Lung microvascular endothelial cell (primary cell): Measurements from ENCODE around the gene NR1H3. TPM values are rescaled to one million over a fixed set of nuclear protein-coding genes. Genes with fewer than 3 reads are reported as not detected.
"Not testable (repeated sequence)": the region's sequence is repeated elsewhere in the genome, so short reads cannot be mapped to it uniquely, and the experiment has no call there.

Experiments used
- DNase-seq, 2 donors: peaks; one replicate each; pipeline versions ENCODE4 v3.0.0 to v3.0.0-alpha.2; 2010; ENCODE audit warnings: low read depth in 2 of 2
- total RNA-seq: library from RNA; depleted of rRNA; stranded (reverse); fragments of >200 nt; gene quantifications from 2 replicates; pipeline ENCODE4 v1.2.1, GENCODE V29; 2014

NR1H3 gene
- 22.7 and 29.8 TPM in 2 replicates for total RNA-seq

DNA sequence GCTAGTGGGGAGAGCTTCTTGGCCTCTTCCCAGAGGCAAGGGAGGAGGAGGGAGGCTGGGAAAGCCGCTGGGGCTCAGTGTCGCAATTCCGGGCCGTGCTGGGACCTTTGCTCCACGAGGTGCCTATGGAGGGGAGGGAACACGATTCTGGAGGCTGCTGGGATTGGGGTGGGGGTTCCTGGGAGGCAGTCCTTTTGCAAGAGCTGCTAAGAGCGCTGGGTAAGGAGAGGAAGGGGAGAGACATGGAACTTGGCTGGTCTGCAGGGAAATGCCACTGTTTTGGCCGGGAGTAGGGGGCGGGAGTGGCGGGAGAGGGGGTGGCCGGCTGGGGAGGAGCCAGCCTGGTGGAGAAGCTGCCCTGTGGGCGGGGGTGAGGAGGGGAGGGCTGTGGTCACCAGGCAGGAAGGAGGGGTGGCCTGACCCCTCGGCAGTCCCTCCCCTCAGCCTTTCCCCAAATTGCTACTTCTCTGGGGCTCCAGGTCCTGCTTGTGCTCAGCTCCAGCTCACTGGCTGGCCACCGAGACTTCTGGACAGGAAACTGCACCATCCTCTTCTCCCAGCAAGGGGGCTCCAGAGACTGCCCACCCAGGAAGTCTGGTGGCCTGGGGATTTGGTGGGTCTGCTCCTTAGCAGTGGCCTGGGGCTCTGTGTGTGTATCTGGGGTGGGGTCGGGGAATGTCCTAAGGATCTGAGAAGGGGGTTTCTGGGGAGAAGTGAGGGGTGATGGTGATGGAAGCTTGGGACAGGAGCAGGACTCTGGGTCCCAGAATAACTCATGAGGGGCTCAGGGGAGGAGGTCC lies at the start of gene NR1H3:
NR1H3 (plus strand) TSS at position 480 of the 800 bp plus-strand sequence. CDS start 1,221 bp downstream, outside the sequence.
- DNase-seq, result peak; percentile 46 to 63

DNA sequence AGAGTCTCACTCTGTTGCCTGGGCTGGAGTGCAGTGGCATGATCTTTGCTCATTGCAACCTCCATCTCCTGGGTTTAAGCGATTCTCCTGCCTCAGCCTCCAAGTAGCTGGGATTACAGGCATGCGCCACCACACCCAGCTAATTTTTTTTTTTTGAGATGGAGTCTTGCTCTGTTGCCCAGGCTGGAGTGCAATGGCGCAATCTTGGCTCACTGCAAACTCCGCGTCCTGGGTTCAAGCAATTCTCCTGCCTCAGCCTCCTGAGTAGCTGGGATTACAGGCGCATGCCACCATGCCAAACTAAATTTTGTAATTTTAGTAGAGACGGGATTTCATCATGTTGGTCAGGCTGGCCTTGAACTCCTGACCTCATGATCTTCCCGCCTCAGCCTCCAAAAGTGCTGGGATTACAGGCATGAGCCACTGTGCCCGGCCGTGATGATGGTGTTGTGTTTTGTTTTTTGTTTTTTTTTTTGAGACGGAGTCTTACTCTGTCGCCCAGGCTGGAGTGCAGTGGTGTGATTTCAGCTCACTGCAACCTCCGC lies 49.7 kb upstream of the NR1H3 start:
- DNase-seq, result not testable (repeated sequence)

DNA sequence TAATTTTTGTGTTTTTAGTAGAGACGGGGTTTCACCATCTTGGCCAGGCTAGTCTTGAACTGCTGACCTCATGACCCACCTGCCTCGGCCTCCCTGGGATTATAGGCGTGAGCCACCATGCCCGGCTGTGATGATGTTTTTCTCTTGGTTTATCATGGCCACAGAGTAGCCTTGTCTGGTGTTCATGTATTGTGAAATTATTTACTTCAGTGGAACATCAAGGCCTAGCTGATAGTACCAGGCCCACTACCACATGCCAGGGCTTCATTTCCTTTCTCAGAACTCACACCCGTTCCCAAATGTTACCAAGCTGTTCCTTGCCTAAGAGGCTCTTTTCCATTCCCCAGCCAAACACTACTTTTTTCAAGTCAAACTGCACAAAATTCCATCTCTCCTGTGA lies 49.2 kb upstream of the NR1H3 start:
- no peak for DNase-seq

DNA sequence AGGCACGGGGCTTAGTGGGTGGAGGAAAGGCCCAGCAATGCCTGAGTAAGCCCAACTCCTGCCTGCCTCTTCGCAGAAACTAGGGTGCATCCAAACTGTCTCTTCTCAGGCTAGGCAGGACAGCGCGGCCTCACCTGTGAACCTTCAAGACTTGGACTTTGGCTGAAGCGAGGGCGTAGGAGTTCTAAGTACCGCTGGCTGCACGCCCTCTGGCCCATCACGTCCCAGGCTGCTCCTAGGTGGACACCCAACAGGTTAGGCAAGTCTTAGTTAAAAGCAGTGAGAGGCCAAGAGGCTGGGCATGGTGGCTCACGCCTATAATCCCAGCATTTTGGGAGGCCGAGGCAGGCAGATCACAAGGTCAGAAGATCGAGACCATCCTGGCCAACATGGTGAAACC lies 44.9 kb upstream of the NR1H3 start:
- DNase-seq, result no peak

DNA sequence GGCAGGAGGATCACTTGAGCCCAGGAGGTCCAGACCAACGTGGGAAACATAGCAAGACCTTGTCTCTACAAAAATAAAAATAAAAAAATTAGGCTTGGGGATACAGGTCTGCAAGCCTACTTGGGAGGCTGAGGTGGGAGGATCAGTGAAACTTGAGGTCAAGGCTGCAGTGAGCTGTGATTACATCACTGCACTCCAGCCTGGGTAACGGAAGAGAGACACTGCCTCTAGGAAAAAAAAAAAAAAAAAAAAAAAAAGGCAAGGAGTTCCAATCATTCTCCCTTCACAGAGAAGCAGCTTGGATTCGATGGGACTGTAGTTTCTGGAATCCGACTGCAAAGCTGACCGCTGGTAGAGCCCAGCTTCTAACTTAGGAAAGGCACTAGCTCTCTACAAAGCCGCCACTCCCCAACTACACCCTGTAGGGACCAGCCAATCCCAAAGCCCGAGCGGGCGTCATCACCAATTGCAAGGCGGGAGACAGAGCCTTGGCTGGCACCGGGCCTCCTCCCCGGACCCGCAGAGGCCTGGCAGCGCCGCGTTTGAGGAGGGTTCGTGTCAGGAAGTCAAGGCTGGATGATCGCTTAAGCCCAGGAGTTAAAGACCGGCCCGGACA lies 43.7 kb upstream of the NR1H3 start:
- DNase-seq, result peak; percentile 76 to 77

DNA sequence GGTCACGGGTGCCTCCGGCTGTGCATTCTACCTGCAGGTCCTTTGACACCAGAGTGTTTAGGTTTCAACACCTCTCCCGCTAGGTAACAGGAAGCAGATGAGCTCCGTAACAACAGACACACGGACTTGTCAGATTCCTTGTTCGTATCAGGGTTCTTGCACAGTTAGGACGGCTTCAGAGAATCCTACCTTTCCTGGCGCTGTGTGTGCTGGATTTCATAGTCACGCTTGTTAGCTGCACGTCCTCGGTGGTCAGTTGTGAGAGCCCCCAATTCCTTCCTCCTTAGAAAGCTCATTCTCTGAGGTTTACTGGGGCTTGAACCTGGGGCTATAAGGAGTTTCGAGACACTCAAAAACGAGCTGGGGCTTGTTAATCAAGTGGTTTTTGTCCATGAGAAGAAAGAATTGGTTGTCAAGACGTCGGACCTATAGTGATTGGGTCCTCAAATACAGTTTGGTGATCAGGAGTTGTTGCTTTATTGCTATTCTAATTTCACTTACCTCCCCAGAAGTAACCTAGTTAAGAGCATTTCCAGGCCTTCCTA lies 42.4 kb upstream of the NR1H3 start:
- DNase-seq, result peak; percentile 29 to 38

DNA sequence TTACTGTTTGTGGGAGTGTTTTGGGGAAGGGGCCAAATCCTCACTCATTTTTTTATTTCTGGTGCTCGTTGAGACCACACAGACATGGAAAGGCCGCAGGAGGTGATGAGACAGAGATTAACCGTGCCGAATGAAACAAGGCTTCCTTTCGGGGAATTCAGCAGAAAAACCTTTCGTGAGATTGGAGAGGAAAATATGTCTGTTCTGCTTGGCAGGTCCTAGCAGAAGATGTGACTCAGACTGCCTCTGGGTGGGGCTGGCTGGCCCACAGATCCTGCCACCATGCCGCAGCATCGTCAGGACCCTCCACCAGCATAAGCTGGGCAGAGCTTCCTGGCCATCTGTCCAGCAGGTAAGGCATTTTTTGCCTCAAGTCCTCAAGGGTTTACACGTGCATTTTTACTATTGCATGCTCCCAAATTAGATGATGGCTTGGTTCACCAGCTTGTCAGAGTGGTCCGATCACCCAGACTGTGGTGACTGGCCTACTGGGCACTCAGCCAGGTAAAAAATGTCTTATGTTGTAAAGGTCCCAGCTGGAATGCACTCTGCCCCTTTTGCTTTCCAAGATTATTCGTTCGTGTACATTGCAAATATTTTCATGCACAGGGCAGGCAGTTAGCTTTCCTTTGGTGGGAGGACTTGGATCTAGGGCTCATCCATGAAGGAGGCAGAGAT lies 41.5 kb upstream of the NR1H3 start:
- DNase-seq, result peak; percentile 80 to 87

DNA sequence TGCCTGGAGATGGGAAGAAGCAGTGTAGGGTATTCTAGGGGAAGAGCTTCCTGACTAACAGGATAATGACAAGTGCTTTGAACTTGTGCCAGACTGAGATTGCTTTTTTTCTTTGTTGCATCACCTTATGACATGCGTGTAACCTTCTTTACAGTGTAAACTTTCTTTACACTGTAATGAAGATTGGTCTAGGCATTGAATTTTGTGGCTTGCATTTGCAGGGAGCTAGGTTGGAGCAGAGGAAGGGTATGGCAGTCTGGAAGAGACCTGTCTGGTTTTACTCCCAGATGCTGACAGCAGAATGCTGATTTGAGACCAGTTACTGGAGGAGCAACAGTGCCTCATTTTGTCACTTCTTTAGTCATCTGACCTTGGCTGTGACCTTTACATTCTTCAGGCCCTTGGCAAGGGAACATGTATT lies 37.4 kb upstream of the NR1H3 start:
- DNase-seq, result peak; percentile 74 to 90

DNA sequence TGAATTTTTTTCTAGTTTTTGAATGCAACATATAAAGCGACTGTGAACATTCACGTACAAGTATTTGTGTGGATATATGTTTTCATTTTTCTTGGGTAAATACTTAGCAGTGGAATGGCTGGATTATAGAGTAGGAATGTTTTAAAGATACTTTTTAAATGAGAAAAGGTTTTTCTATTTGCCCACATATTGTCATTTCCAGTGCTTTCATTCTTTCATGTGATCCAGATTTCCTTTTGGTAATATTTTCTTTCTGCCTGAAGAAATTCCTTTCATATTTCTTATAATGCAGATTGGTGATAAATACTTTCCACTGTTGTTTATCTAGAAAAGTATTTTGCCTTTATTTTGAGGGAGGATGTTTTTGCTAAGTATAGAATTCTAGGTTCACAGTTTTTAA lies 35.1 kb upstream of the NR1H3 start:
- DNase-seq, result no peak

DNA sequence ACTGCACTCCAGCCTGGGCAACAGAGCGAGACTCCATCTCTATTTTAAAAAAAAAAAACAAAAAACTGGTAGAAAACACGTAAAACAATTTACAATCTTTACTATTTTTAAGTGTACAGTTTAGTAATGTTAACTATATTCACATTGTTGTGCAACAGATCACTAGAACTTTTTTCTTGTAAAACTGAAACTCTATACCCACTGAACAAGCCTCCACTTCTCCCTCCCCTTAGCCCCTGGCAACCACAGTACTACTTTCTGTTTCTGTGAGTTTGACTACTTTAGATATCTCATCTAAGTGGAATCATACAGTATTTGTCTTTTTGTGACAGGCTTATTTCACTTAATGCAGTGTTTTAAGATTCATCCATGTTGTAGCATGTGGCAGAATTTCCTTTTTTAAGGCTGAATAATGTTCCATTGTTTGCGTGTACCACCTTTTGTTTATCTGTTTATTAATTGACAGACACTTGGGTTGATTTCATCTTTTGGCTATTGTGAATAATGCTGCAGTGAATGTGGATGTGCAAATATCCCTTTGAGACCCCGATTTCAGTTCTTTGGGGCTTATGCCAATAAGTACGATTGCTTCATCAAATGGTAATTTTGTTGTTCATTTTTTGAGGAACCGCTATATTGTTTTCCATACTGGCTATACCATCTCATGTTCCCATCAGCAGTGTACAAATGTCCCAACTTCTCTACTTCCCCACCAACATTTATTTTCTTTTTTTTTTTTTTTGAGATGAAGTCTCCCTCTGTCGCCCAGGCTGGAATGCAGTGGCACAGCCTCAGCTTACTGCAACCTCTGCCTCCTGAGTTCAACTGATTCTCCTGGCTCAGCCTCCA lies 32.0 kb upstream of the NR1H3 start:
- DNase-seq, result no peak

DNA sequence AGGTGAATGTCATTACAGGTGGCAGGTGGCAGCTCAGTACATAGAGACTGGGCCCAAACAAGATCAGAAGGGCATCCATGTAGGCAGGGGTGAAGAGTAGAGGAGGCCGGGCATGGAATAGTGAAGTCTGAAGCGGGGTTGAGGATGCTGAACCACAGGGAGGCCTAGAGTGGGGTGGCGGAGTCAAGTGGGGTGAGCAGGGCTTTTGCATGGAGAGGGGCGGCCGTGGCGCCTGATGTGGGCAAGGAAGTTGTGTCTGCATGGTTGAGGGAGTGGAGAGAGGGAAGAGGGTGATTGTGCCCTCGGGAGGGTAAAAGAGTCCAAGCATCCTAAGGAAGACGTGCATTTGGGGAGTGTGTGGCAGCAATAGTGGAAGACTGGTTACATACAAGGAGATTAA lies 28.6 kb upstream of the NR1H3 start:
- no peak for DNase-seq

DNA sequence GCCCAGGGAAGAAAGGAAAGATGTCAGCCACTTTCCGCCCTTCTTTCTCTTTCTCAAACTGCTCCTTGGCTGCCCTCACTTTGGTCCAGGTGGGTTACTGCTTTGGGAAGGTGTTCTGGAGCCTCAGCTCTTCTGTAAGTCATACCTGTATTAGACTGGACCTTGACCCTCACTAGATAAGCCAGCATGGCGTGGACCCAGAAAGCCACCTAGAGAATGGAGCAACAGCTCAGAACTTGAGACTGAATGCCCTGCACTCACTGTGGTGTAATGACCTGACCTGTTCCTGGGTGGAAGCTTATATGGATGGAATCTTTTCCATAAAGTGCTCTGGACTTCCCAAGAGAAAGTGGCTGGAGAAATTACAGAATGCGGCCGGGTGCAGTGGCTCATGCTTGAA lies 24.7 kb upstream of the NR1H3 start:
- DNase-seq, result no peak

DNA sequence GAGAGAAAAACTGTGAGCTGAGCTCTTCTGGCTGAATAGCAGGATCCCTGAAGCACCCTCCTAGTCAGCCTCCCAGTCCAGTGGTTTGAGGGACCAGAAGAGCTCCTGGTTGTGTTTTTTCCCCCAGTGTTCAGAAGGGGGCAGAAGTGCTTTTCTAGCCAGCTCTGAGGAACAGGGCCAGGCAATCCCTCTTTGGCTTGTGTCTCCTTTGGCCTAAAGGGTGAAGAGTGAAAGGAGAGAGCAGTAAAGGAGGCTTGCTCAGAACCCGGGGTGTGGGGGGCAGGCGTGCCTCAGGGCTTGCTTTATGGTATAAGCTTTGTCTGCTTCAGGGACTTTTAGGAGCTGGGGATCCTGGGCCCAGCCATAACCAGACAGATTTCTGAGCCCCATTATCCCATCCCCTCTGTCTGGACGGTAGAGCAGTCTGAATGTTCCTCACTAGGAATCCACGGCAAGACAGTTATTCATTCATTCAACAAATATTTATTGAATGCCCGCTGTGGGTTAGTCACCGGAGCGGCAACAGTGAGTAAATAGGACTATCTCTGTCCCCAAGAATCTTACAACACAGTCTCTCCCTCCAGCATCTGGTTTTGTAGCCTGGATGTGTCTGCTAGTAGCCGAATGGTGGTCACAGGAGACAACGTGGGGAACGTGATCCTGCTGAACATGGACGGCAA lies 23.7 kb upstream of the NR1H3 start:
- DNase-seq, result peak; percentile 50 to 70

DNA sequence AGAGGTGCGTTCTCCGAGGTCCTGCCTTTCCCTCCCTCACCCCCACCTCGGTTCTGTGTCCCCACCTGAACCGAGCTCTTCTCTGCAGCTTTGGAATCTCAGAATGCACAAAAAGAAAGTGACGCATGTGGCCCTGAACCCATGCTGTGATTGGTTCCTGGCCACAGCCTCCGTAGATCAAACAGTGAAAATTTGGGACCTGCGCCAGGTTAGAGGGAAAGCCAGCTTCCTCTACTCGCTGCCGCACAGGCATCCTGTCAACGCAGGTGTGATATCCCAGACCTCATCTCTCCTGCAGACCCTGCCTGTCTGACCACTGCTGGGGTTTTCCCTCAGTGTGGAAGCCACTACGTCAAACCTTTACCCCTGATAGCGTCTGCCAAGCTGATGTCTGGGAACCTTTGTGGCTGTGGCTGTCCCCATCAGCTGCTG lies 23.1 kb upstream of the NR1H3 start:
- peak; percentile 25 to 88 for DNase-seq

DNA sequence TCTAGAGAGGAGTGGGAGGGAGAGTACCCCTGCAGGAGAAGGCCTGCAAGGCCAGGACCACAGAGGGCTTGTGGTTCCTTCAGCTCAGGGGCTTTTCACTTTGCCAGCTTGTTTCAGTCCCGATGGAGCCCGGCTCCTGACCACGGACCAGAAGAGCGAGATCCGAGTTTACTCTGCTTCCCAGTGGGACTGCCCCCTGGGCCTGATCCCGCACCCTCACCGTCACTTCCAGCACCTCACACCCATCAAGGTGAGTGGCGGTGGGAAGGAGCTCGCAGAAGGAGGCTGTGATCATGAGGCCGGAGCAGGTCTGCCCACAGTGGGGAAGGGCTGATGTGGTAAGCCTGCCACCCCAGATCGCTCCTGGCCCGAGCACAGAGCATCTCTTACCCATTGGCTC lies 22.6 kb upstream of the NR1H3 start:
- no peak for DNase-seq

DNA sequence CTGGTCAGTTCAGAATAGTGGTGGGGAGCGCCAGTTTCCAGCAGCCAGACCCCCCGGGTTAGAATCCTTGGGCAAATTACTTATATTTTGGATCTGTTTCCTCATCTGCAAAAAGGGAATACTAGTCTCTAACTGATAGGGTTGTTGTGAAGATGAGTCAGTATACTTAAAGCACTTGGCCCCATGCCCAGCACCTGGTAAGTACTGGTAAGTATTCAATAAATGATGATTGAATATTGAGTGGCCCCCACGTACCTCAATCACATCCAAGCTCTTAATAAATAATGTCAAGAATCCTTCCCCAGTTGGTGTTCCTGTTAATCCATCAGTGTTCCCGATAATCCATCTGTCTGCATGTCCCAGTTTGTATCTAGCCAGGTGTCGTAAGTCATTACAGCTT lies 21.3 kb upstream of the NR1H3 start:
- peak in 1 of 2 donors; percentile 65 for DNase-seq

DNA sequence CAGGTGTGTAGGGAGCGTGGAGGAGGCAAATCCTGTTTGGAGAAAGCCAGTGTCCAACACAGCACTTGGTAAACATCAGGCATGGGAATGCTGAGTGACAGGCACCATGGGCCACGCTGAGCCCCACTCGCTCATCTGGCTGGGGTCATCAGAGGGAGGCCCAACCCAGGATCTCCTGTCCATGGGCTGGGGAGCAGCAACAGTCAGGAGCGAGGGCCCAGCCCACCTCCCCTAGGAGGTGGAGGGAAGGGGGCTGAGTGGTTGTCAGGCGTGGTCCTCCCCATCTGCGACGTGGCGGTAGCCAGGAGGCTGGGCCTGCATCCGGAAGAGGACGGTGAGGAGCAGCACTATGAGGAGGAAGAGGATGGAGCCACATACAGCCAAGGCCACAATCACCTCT lies 17.9 kb upstream of the NR1H3 start:
- no peak for DNase-seq

DNA sequence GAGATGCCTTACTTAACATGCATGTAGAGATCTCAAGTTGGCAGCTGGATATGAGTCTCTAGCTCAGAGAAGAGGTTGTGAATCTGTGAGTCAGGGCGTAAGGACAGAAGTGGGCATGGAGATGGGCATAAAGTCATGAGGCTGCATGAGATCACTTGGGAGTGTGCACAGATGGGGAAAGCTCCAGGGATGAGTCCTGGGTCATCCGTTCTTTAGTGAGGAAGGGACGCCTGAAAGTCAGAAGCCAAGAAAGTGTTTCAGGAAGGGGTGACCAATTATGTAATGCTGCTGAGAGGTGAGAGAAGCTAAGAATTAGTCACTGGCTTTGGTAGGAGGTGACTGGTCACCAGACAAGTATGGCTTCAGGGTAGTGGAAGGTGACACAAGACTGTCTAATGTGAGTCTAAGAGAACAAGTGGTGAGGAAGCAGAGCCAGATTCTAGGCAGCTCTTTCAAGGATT lies 15.9 kb upstream of the NR1H3 start:
- DNase-seq, result peak in 1 of 2 donors; percentile 33

DNA sequence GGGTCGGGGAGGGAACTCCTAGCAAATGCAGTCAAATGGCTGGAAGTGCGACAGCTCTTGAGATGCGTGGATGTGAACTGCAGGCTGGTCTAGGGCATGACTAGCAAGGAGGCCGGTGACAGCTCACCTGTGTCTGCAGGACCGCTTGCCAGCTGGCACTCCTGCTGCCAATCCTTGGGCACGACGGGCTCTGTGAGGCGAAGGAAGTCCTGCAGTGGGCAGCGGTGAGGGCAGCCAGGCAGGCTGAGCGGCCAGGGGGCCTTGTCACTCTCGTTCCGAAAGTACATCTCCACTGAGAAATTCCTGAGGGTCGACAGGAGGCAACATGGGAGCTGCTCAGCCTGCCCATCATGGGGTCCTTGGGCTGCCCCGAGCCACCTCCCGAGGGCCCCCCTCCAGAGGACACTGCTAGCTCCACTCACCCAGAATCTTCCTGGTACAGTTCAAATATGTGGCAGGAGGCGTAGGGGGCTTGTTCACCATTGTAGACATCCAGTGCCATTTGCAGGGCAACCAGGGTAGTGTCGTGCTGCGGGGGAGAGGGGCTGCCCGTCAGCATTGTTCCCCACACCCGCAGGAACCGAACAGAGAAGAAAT lies 15.1 kb upstream of the NR1H3 start:
- DNase-seq, result no peak

DNA sequence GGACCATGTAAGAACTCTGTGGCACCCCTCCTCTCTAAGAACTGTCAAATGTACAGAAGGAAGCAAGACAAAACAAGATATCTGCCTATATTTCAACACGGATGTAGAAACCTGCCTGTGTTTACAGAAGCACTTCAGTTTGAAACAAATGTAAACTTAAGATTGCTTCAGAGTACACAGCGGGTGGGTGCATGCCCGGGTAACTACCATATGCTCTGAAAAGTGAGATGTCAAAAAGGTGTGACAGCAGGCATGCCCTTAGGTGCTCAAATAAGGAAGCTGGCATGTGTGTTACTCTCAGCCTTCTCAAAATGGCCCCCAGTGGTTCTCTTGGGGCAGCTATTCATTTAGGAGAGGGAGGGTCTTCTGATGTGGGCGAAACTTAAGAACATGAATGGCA lies 14.3 kb upstream of the NR1H3 start:
- no peak for DNase-seq
